Measurements from ENCODE around the gene TCP11L2.

DNA sequence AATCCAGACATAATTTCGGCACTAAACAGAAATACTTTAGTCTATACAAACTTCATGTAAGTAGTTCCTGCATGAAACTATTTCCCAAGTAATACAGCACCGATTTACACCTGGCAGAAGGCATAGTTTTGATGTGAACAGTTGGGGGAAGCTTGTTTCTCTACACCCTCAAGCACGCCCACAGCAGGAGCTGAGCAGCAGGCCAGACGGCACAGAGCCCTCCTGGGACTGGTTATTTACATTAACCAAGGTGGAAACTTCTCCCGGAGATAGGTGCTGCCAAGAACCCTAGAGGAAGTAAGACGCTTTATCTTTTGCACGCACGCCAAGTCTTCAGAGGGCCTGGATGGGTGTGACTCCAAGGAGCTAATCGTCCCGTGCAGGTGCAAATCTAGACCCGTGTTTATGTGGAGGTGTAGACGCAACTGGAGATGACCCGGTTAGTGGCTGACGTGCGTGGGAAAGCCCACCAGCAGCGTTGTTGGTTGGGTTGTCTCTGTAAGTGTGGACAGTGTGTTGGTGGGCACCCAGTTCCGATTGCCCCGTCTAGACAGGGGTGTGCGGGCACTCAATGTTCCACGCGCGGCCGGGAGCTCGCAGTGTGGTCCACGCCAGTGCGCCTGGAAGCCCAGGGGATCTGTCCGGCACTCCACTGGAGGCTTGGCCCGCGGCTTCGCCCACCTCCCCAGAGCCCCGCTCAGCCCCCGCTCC, 767 bp upstream of the TCP11L2 start:
- TF ChIP-seq, protein P1, sequence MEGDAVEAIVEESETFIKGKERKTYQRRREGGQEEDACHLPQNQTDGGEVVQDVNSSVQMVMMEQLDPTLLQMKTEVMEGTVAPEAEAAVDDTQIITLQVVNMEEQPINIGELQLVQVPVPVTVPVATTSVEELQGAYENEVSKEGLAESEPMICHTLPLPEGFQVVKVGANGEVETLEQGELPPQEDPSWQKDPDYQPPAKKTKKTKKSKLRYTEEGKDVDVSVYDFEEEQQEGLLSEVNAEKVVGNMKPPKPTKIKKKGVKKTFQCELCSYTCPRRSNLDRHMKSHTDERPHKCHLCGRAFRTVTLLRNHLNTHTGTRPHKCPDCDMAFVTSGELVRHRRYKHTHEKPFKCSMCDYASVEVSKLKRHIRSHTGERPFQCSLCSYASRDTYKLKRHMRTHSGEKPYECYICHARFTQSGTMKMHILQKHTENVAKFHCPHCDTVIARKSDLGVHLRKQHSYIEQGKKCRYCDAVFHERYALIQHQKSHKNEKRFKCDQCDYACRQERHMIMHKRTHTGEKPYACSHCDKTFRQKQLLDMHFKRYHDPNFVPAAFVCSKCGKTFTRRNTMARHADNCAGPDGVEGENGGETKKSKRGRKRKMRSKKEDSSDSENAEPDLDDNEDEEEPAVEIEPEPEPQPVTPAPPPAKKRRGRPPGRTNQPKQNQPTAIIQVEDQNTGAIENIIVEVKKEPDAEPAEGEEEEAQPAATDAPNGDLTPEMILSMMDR (IDR thresholded peaks at IDR 0.05 in 2 of 3, conservative IDR thresholded peaks at IDR 0.05 in 1 of 3; ENCODE audit: insufficient read depth in 2 of 3, low read depth in 1 of 3, low read length in 3 of 3): no peak
- TF ChIP-seq ESRRA (IDR thresholded peaks at IDR 0.05; ENCODE audit: borderline replicate concordance, low read depth) (peak; percentile 47; the same call in 1 of the 2 replicates), CHD2 (IDR thresholded peaks at IDR 0.05; ENCODE audit: low read depth, low read length) (no peak), SIN3B (IDR thresholded peaks at IDR 0.05; ENCODE audit: low read depth) (no peak), GABPA (tag; conservative IDR thresholded peaks at IDR 0.05; ENCODE audit: low read depth) (no peak), KDM5B (IDR thresholded peaks at IDR 0.05; ENCODE audit: insufficient replicate concordance, low read depth, low read length) (no peak), KLF16 (IDR thresholded peaks at IDR 0.05) (peak; percentile 98)
- TF ChIP-seq, protein P2, sequence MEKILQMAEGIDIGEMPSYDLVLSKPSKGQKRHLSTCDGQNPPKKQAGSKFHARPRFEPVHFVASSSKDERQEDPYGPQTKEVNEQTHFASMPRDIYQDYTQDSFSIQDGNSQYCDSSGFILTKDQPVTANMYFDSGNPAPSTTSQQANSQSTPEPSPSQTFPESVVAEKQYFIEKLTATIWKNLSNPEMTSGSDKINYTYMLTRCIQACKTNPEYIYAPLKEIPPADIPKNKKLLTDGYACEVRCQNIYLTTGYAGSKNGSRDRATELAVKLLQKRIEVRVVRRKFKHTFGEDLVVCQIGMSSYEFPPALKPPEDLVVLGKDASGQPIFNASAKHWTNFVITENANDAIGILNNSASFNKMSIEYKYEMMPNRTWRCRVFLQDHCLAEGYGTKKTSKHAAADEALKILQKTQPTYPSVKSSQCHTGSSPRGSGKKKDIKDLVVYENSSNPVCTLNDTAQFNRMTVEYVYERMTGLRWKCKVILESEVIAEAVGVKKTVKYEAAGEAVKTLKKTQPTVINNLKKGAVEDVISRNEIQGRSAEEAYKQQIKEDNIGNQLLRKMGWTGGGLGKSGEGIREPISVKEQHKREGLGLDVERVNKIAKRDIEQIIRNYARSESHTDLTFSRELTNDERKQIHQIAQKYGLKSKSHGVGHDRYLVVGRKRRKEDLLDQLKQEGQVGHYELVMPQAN (IDR thresholded peaks at IDR 0.05; ENCODE audit: borderline replicate concordance): peak; percentile 50; the same call in 1 of the 2 replicates
